ENCODE measurements around the gene TBC1D4. TPM values are rescaled to one million over a fixed set of nuclear protein-coding genes. Genes with fewer than 3 reads are reported as not detected.
A peak's percentile ranks its signal among the peaks of the same experiment; 100 is the strongest.

Gene TBC1D4
- total RNA-seq, 2 donors from 2014 or later: 16.7 to 27.9 TPM

GRCh38 chr13:75485286-75486062 is 3.5 kb upstream of the TBC1D4 start:
- H3K9me3 ChIP-seq: no peaks in the 10 kb centered on the region
- H3K9ac ChIP-seq (ENCODE audit: low read depth in 2 of 2, low read length in 2 of 2): no peak overlapping the region
- H3K27ac ChIP-seq: no peak overlapping the region
- no peaks in the 10 kb centered on the region for H3K36me3 ChIP-seq
- H3K27me3 ChIP-seq: no peaks in the 10 kb centered on the region
- H3K4me1 ChIP-seq: no peaks in the 10 kb centered on the region
- TF ChIP-seq CTCF (IDR thresholded peaks at IDR 0.05): no peak
- intact Hi-C loops (cut with DNase I): no loop called here
- DNase-seq: no peak
- no peak overlapping the region for H3K4me3 ChIP-seq

DNA sequence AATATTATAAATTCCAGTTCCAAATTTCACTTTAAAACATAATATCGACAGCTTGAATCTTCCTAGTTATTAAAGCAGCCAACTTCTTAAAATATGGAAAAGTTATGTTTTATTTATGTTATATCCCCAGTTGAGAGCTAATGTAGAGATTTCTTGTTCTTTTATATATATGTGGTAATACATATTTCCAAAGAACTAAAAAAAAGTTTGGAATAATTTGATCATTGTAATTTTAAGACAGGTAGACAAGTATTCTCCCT is 781 bp upstream of the TBC1D4 start:
- no peaks in the 10 kb centered on the region for H3K9me3 ChIP-seq
- no peak for TF ChIP-seq CTCF (IDR thresholded peaks at IDR 0.05)
- no peaks in the 10 kb centered on the region for H3K36me3 ChIP-seq
- H3K4me3 ChIP-seq: peak overlapping the region; percentile 84
- H3K9ac ChIP-seq (ENCODE audit: low read depth in 2 of 2, low read length in 2 of 2): peak overlapping the region in 1 of 2 donors; percentile 79
- peak overlapping the region; percentile 89 for H3K27ac ChIP-seq
- no peaks in the 10 kb centered on the region for H3K27me3 ChIP-seq
- intact Hi-C loops (cut with DNase I): loop anchor here (5.0 kb wide), 2 partner anchors 55 to 110 kb away; partner anchors contain the start of gene COMMD6
- H3K4me1 ChIP-seq: no peaks in the 10 kb centered on the region
- DNase-seq: no peak

DNA sequence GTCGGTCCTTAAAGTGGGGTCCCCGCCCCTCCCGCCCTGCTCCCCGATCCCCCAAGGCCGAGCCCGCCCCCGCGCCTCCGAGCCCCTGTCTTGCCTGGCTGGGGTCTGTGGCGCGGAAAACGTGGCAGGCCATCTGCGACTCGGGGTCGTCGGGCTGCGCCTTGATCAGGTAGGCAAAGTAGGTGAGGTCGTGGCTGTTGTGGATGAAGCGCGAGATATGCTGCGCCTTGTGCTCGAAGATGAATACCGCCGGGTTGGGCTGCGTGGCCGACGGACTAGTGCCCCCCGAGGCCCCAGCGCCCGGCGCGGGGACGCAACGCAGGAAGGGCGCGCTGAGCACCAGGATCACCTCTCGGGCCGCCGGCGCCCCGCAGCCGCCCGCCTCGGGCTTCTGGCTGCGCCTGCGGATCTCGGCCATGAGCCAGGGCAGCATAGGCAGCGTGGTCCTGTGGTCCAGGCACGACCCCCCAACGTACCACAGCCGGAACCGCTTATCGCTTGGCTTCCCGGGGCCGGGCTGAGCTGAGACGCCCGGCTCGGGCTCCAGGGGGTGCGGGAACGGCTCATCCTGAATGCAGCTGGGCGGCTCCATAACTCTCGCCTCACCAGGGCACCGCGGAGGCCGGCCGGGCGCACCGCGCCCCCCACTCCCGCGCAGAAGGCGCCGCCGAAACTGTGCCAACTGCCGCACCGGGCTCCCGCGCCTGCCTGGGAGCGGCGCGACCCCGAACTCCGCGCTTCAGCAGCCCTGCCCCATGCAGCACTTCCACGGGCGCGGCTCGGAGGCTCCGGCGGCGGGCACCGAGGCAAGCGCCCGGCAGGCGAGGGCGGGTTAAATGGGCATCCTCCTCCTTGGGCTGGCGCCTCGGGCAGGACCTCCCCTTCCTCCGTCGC is 546 bp downstream of the TBC1D4 start:
- DNase-seq: peak; percentile 52
- intact Hi-C loops (cut with DNase I): loop anchor here (5.0 kb wide), 2 partner anchors 56 to 109 kb away; partner anchors contain the start of gene COMMD6

DNA sequence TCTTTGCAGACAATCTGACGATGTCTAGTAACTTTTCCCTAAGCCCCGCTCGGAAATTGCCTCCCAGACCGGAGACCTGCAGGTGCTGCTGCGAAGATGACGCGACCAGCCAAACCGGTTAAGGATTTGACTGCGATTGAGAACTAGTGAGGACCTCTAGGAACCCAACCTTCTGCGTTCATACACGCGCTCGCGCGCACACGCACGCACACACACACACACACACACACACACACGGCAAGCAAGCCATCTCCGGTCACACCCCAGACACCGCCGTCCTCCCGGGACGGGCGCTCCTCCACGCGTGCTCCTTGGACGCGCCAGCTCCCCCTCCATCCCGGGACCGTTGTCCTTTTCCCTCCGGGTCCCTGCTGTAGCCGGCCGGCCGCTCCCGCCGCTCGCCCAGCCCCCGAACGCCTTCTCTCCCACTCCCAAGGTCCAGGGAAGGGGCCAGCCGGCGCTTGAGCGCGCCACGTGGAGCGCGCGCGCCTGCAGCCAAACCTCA is 1.2 kb downstream of the TBC1D4 start:
- no peaks in the 10 kb centered on the region for H3K4me1 ChIP-seq
- H3K9me3 ChIP-seq: no peaks in the 10 kb centered on the region
- H3K27me3 ChIP-seq: no peaks in the 10 kb centered on the region
- no peak overlapping the region for H3K27ac ChIP-seq
- TF ChIP-seq CTCF (IDR thresholded peaks at IDR 0.05): no peak
- H3K36me3 ChIP-seq: no peaks in the 10 kb centered on the region
- peak overlapping the region; percentile 61 to 79 for H3K9ac ChIP-seq (ENCODE audit: low read depth in 2 of 2, low read length in 2 of 2)
- peak overlapping the region; percentile 84 for H3K4me3 ChIP-seq
- DNase-seq: peak; percentile 82
- intact Hi-C loops (cut with DNase I): loop anchor here (5.0 kb wide), 2 partner anchors 57 to 108 kb away; partner anchors contain the start of gene COMMD6

More for the DNA sequence above, 546 bp downstream of the TBC1D4 start:
- Histone ChIP-seq H3K27ac (peak overlapping the region; percentile 89), H3K9me3 (no peaks in the 10 kb centered on the region), H3K9ac (ENCODE audit: low read depth in 2 of 2, low read length in 2 of 2) (peak overlapping the region; percentile 61 to 79), H3K4me3 (peak overlapping the region; percentile 84), H3K4me1 (no peaks in the 10 kb centered on the region), H3K27me3 (no peaks in the 10 kb centered on the region), H3K36me3 (no peaks in the 10 kb centered on the region)
- TF ChIP-seq CTCF (IDR thresholded peaks at IDR 0.05): no peak

GRCh38 chr13:75479102-75479740 is 2.7 kb downstream of the TBC1D4 start:
- Histone ChIP-seq H3K36me3 (no peaks in the 10 kb centered on the region), H3K4me3 (no peak overlapping the region), H3K9me3 (no peaks in the 10 kb centered on the region), H3K4me1 (no peaks in the 10 kb centered on the region), H3K27ac (no peak overlapping the region), H3K27me3 (no peaks in the 10 kb centered on the region), H3K9ac (ENCODE audit: low read depth in 2 of 2, low read length in 2 of 2) (no peak overlapping the region)
- intact Hi-C loops (cut with DNase I): no loop called here
- DNase-seq: no peak
- TF ChIP-seq CTCF (IDR thresholded peaks at IDR 0.05): no peak

All from colonic mucosa (tissue), 4 donors.